NCI-H345 (cell line): ENCODE measurements around the gene PNMA8C.

Source experiments
- DNase-seq: peaks from one replicate; lab custom pipeline; 2025; lab: John Stamatoyannopoulos, UW

The PNMA8C gene

GRCh38 chr19:46428239-46429135, at the start of gene PNMA8C:
Gene PNMA8C, minus strand, starts transcription at chr19:46428936. Its CDS starts 577 bp downstream, at chr19:46428359.
- no peak for DNase-seq

GRCh38 chr19:46475986-46476385, 47.2 kb upstream of the PNMA8C start:
- DNase-seq = no peak

GRCh38 chr19:46474211-46474610, 45.5 kb upstream of the PNMA8C start:
- DNase-seq = no peak

- DNase-seq = no peak
Measured at GRCh38 chr19:46472592-46472991, 43.9 kb upstream of the PNMA8C start.

GRCh38 chr19:46471811-46472543, 43.2 kb upstream of the PNMA8C start:
- DNase-seq = no peak

- DNase-seq = peak; percentile 81
Measured at GRCh38 chr19:46471116-46471733, 42.5 kb upstream of the PNMA8C start, which contains the start of gene PNMA8A. Gene PNMA8A, minus strand, starts transcription at chr19:46471563. Its CDS starts 528 bp downstream, at chr19:46471035.

- no peak for DNase-seq
Measured at GRCh38 chr19:46470376-46470775, 41.6 kb upstream of the PNMA8C start.

GRCh38 chr19:46469541-46470185, 40.9 kb upstream of the PNMA8C start:
- DNase-seq = no peak

- DNase-seq = no peak
Measured at GRCh38 chr19:46466536-46467196, 37.9 kb upstream of the PNMA8C start.

GRCh38 chr19:46463516-46463915, 34.8 kb upstream of the PNMA8C start:
- no peak for DNase-seq

- no peak for DNase-seq
Measured at GRCh38 chr19:46461537-46461936, 32.8 kb upstream of the PNMA8C start.

GRCh38 chr19:46460981-46461380, 32.2 kb upstream of the PNMA8C start:
- no peak for DNase-seq

- DNase-seq = no peak
Measured at GRCh38 chr19:46460055-46460454, 31.3 kb upstream of the PNMA8C start.

GRCh38 chr19:46456930-46457329, 28.2 kb upstream of the PNMA8C start:
- no peak for DNase-seq

GRCh38 chr19:46454244-46454643, 25.5 kb upstream of the PNMA8C start:
- no peak for DNase-seq

- DNase-seq = no peak
Measured at GRCh38 chr19:46453661-46454060, 24.9 kb upstream of the PNMA8C start.

GRCh38 chr19:46452186-46452585, 23.4 kb upstream of the PNMA8C start:
- DNase-seq = no peak

GRCh38 chr19:46451352-46451751, 22.6 kb upstream of the PNMA8C start:
- no peak for DNase-seq

GRCh38 chr19:46450737-46451136, 22.0 kb upstream of the PNMA8C start:
- no peak for DNase-seq

- no peak for DNase-seq
Measured at GRCh38 chr19:46449228-46449627, 20.5 kb upstream of the PNMA8C start.

- no peak for DNase-seq
Measured at GRCh38 chr19:46448601-46449000, 19.9 kb upstream of the PNMA8C start.

GRCh38 chr19:46447824-46448223, 19.1 kb upstream of the PNMA8C start:
- no peak for DNase-seq
